ENCODE results near the gene ZIM2. TPM values are rescaled to one million over a fixed set of nuclear protein-coding genes. Genes with fewer than 3 reads are reported as not detected.

The ZIM2 gene
- total and polyA plus RNA-seq, 2 experiments from 2014 or later = not detected

DNA sequence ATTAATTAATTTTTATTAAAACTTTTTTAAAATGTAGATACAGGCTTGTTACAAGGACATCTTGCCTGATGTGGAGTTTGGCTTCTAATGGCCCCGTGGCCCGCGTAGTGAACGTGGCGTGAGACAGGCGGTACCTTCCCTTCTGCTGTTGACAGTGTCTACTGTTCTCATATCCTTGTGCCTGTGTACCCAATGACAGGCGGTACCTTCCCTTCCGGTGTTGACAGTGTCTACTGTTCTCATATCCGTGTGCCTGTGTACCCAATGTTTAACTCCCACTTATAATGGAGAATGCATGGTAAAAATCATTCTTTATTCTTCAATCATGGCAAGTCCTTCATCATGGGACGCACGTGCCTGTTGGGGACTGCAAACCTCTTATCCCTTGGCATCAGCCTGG lies 89.9 kb downstream of the ZIM2 start:
- no peaks in the 10 kb centered on the region for H3K27me3 ChIP-seq (replicated peaks; ENCODE audit: insufficient read depth)
- no peaks in the 10 kb centered on the region for H4K20me1 ChIP-seq (ENCODE audit: insufficient read depth)
- no peak overlapping the region for H3K4me2 ChIP-seq (ENCODE audit: unreplicated experiment)
- in situ Hi-C loops (cut with MboI) = no loop called here
- DNase-seq = no peak
- 29 to 32% methylated on average over 11 of the region's 11 CpGs for WGBS, 2 experiments (ENCODE audit: low coverage in 1 of 2, low lambda C conversion rate in 2 of 2, missing lambda C conversion rate in 2 of 2)
- H3K27ac ChIP-seq = no peak overlapping the region
- no peak overlapping the region for H3K4me3 ChIP-seq
- H3K9ac ChIP-seq = no peak overlapping the region
- H3K9me3 ChIP-seq (ENCODE audit: low read depth) = no peaks in the 10 kb centered on the region
- no peaks in the 10 kb centered on the region for H3K36me3 ChIP-seq (ENCODE audit: low read depth)
- no peaks in the 10 kb centered on the region for H3K79me2 ChIP-seq (ENCODE audit: insufficient read depth)
- H3K9me2 ChIP-seq (ENCODE audit: insufficient read depth) = no peaks in the 10 kb centered on the region
- H3K4me1 ChIP-seq (ENCODE audit: insufficient read depth) = no peaks in the 10 kb centered on the region
- H3F3A ChIP-seq (ENCODE audit: insufficient read depth) = no peaks in the 10 kb centered on the region
- no peak for TF ChIP-seq EZH2 (IDR thresholded peaks at IDR 0.05; ENCODE audit: insufficient read depth, poor library complexity, severe bottlenecking)
- TF ChIP-seq EZH2phosphoT487 (IDR thresholded peaks at IDR 0.05; ENCODE audit: insufficient read depth, low read depth) = no peak
- no peak overlapping the region for H2AFZ ChIP-seq

DNA sequence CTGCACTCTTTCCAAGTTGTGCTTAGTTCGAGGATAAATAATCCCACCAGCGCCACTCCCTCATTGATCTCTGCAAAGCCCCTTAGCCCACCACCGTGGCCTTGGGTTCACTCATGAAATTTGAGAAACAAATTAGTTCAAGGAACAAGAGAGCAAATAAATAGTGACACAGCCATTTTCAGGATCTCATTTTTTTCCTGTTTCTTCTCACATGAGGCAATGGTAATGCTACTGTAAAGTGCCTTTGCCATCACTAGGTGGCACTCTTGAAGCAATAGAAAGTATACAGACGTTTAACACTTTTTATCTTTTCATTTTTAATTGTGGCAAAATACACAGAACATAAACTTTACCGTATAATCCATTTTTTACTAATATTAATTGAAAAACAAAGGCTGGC lies 92.1 kb downstream of the ZIM2 start:
- H3K9me2 ChIP-seq (ENCODE audit: insufficient read depth) = no peaks in the 10 kb centered on the region
- H3F3A ChIP-seq (ENCODE audit: insufficient read depth) = no peaks in the 10 kb centered on the region
- 2 to 4% methylated on average over 5 of the region's 5 CpGs for WGBS, 2 experiments (ENCODE audit: low coverage in 1 of 2, low lambda C conversion rate in 2 of 2, missing lambda C conversion rate in 2 of 2)
- H3K4me3 ChIP-seq = no peak overlapping the region
- no peaks in the 10 kb centered on the region for H3K9me3 ChIP-seq (ENCODE audit: low read depth)
- in situ Hi-C loops (cut with MboI) = no loop called here
- H3K79me2 ChIP-seq (ENCODE audit: insufficient read depth) = no peaks in the 10 kb centered on the region
- no peak overlapping the region for H3K4me2 ChIP-seq (ENCODE audit: unreplicated experiment)
- H3K27ac ChIP-seq = no peak overlapping the region
- no peaks in the 10 kb centered on the region for H3K4me1 ChIP-seq (ENCODE audit: insufficient read depth)
- DNase-seq = peak; percentile 36
- H3K27me3 ChIP-seq (replicated peaks; ENCODE audit: insufficient read depth) = no peaks in the 10 kb centered on the region
- H2AFZ ChIP-seq = no peak overlapping the region
- no peaks in the 10 kb centered on the region for H4K20me1 ChIP-seq (ENCODE audit: insufficient read depth)
- no peak for TF ChIP-seq EZH2phosphoT487 (IDR thresholded peaks at IDR 0.05; ENCODE audit: insufficient read depth, low read depth)
- TF ChIP-seq EZH2 (IDR thresholded peaks at IDR 0.05; ENCODE audit: insufficient read depth, poor library complexity, severe bottlenecking) = no peak
- no peak overlapping the region for H3K9ac ChIP-seq
- no peaks in the 10 kb centered on the region for H3K36me3 ChIP-seq (ENCODE audit: low read depth)

DNA sequence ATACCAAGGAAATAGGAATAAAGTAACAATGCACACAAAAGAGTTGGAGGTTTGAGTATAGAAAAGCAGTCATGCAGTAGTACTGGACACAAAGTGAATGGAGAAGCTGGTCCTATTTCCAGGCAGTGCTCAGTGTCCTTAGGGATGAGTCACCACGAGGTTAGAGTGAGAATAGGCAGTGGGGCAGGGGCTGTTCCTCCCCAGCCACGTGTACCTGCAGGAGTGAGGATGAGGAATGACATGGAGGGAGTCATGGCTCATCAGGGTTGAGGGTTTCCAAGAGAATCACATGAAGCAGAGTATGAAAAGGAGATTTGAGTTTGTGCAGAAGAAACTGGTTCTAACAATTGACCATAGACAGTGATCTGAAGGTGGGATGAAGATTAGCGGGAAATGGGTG lies 94.2 kb downstream of the ZIM2 start:
- Histone ChIP-seq H3K9me3 (ENCODE audit: low read depth) (no peaks in the 10 kb centered on the region), H3K9ac (no peak overlapping the region), H3K27ac (no peak overlapping the region), H3K79me2 (ENCODE audit: insufficient read depth) (no peaks in the 10 kb centered on the region), H3K9me2 (ENCODE audit: insufficient read depth) (no peaks in the 10 kb centered on the region), H3F3A (ENCODE audit: insufficient read depth) (no peaks in the 10 kb centered on the region), H2AFZ (no peak overlapping the region), H3K4me3 (no peak overlapping the region), H3K4me1 (ENCODE audit: insufficient read depth) (no peaks in the 10 kb centered on the region), H3K4me2 (ENCODE audit: unreplicated experiment) (no peak overlapping the region), H3K36me3 (ENCODE audit: low read depth) (no peaks in the 10 kb centered on the region), H3K27me3 (replicated peaks; ENCODE audit: insufficient read depth) (no peaks in the 10 kb centered on the region), H4K20me1 (ENCODE audit: insufficient read depth) (no peaks in the 10 kb centered on the region)
- no peak for TF ChIP-seq EZH2 (IDR thresholded peaks at IDR 0.05; ENCODE audit: insufficient read depth, poor library complexity, severe bottlenecking)
- no peak for TF ChIP-seq EZH2phosphoT487 (IDR thresholded peaks at IDR 0.05; ENCODE audit: insufficient read depth, low read depth)
- WGBS, 2 experiments (ENCODE audit: low coverage in 1 of 2, low lambda C conversion rate in 2 of 2, missing lambda C conversion rate in 2 of 2) = 0 to 2% methylated on average over 3 of the region's 3 CpGs
- in situ Hi-C loops (cut with MboI) = no loop called here
- DNase-seq = no peak

DNA sequence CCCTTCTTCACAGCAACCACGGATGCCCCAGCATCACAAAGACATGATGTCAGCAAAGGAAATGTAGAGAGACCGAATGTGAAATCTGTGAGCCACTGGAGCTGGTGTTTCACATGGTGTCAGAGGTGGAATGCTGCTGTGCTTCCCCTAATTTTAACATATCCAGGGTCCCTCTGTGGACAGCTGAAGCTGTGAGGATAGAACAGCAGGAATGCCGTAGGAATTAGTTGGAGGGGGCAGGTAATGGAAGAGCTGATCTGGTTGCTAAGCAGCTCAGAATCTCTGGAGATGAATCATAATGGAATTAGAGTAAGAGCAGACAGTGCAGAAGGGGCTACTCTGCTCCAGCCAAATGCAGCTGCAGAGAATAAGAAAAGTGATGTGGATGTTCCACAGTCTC lies 100.0 kb downstream of the ZIM2 start:
- no peaks in the 10 kb centered on the region for H3F3A ChIP-seq (ENCODE audit: insufficient read depth)
- no peaks in the 10 kb centered on the region for H3K4me1 ChIP-seq (ENCODE audit: insufficient read depth)
- no peak overlapping the region for H3K4me3 ChIP-seq
- H3K36me3 ChIP-seq (ENCODE audit: low read depth) = no peaks in the 10 kb centered on the region
- DNase-seq = no peak
- H3K9ac ChIP-seq = no peak overlapping the region
- no peaks in the 10 kb centered on the region for H3K9me3 ChIP-seq (ENCODE audit: low read depth)
- H3K27ac ChIP-seq = no peak overlapping the region
- no peaks in the 10 kb centered on the region for H4K20me1 ChIP-seq (ENCODE audit: insufficient read depth)
- no peaks in the 10 kb centered on the region for H3K9me2 ChIP-seq (ENCODE audit: insufficient read depth)
- in situ Hi-C loops (cut with MboI) = no loop called here
- no peak overlapping the region for H2AFZ ChIP-seq
- H3K27me3 ChIP-seq (replicated peaks; ENCODE audit: insufficient read depth) = no peaks in the 10 kb centered on the region
- H3K4me2 ChIP-seq (ENCODE audit: unreplicated experiment) = no peak overlapping the region
- WGBS, 2 experiments (ENCODE audit: low coverage in 1 of 2, low lambda C conversion rate in 2 of 2, missing lambda C conversion rate in 2 of 2) = 3 to 11% methylated on average over 3 of the region's 3 CpGs
- H3K79me2 ChIP-seq (ENCODE audit: insufficient read depth) = no peaks in the 10 kb centered on the region
- TF ChIP-seq EZH2 (IDR thresholded peaks at IDR 0.05; ENCODE audit: insufficient read depth, poor library complexity, severe bottlenecking) = no peak
- TF ChIP-seq EZH2phosphoT487 (IDR thresholded peaks at IDR 0.05; ENCODE audit: insufficient read depth, low read depth) = no peak

DNA sequence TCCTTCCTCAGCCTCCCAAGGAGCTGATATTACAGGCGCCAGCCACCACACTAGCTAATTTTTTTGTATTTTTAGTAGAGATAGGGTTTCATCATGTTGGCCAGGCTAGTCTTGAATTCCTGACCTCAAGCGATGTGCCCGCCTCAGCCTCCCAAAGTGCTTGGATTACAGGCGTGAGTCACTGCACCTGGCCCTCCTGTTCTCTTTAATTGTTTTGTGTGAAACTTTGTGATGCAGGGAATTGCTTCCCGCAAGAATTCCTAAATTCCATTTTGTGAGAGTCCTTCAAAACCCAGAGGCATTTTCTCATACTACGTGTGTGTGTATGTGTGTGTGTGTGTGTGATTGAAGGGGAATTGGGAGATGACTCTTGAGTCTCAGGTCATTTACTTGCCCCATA lies 104.0 kb downstream of the ZIM2 start:
- H3K9me2 ChIP-seq (ENCODE audit: insufficient read depth) = no peaks in the 10 kb centered on the region
- H3F3A ChIP-seq (ENCODE audit: insufficient read depth) = no peaks in the 10 kb centered on the region

More for the DNA sequence above, 104.0 kb downstream of the ZIM2 start:
- Histone ChIP-seq H3K27ac (no peak overlapping the region), H3K4me3 (no peak overlapping the region), H3K9me3 (ENCODE audit: low read depth) (no peaks in the 10 kb centered on the region), H3K4me2 (ENCODE audit: unreplicated experiment) (no peak overlapping the region), H4K20me1 (ENCODE audit: insufficient read depth) (no peaks in the 10 kb centered on the region), H3K4me1 (ENCODE audit: insufficient read depth) (no peaks in the 10 kb centered on the region), H3K27me3 (replicated peaks; ENCODE audit: insufficient read depth) (no peaks in the 10 kb centered on the region), H3K9ac (no peak overlapping the region), H3K79me2 (ENCODE audit: insufficient read depth) (no peaks in the 10 kb centered on the region), H2AFZ (no peak overlapping the region), H3K36me3 (ENCODE audit: low read depth) (0 out of 2 replicates have a peak, but pooled peaks cover 2% of the 10 kb centered on the region)
- in situ Hi-C loops (cut with MboI) = no loop called here
- 43 to 54% methylated on average over 6 of the region's 6 CpGs for WGBS, 2 experiments (ENCODE audit: low coverage in 1 of 2, low lambda C conversion rate in 2 of 2, missing lambda C conversion rate in 2 of 2)
- DNase-seq = no peak
- TF ChIP-seq EZH2phosphoT487 (IDR thresholded peaks at IDR 0.05; ENCODE audit: insufficient read depth, low read depth) (no peak), EZH2 (IDR thresholded peaks at IDR 0.05; ENCODE audit: insufficient read depth, poor library complexity, severe bottlenecking) (no peak)

Data from GM23248 (cell line).